K562 (cell line): ENCODE results near the gene MMP19. TPM values are rescaled to one million over a fixed set of nuclear protein-coding genes. Genes with fewer than 3 reads are reported as not detected.

Experiments used
- ATAC-seq: fragments of 200-7000 bp; cut with Tn5 transposase; 3 replicates; pipeline ENCODE4 v1.9.1; 2020; ENCODE audit warnings: moderate library complexity
- BruUV-seq: library from RNA; stranded (reverse); fragments of 400-500 nt; replicated peaks from 2 replicates; lab custom pipeline; 2021; lab: Mats Ljungman, UMichigan
- CTCF ChIA-PET: fragments of 300-600 bp; formaldehyde crosslinking; extraction: SDS; loops from one replicate; lab custom pipeline; 2021; ENCODE audit warnings: low intra/inter-chr PET ratio; lab: Yijun Ruan, JAX
- POLR2A ChIA-PET: fragments of 300-600, 350-650 bp; sonication (Branson Sonifier 250); formaldehyde crosslinking; extraction: SDS; loops from one replicate; lab custom pipeline; 2021; ENCODE audit warnings: antibody characterized with exemption, inconsistent platforms; lab: Yijun Ruan, JAX
- DNase-seq, 4 experiments: peaks; one replicate each; pipeline versions ENCODE4 v3.0.0 to v3.0.0-alpha.2; 2011 to 2018; ENCODE audit warnings: low spot score in 3 of 4, mixed read lengths in 3 of 4; ENCODE audit errors: extremely low read depth in 1 of 4
- FAIRE-seq: peaks from 2 replicates; lab custom pipeline; 2011; peaks lifted over from hg19 to GRCh38; lab: Jason Lieb, UNC
- H2AFZ ChIP-seq: 2 replicates; pipeline ENCODE4 v1.6.0; 2011; ENCODE audit warnings: low read depth, low read length, control low read depth, inconsistent platforms
- H3K27ac ChIP-seq: fragments of 200-600 bp; 3 replicates; pipeline ENCODE4 v1.8.0; 2011; ENCODE audit warnings: low read depth, mild to moderate bottlenecking, control low read depth, inconsistent platforms, low read length, moderate library complexity, mixed read lengths; ENCODE audit errors: extremely low read depth
- H3K27me3 ChIP-seq, 2 experiments: fragments of 300-600 bp in 1 of 2; 2 replicates in 1 of 2; 3 replicates in 1 of 2; pipeline versions ENCODE4 v1.6.0 to v1.8.0; 2011; ENCODE audit warnings: inconsistent platforms in 2 of 2, low read length in 2 of 2, mild to moderate bottlenecking in 1 of 2, mixed read lengths in 1 of 2, moderate library complexity in 1 of 2; ENCODE audit not compliant: control insufficient read depth in 2 of 2, insufficient read depth in 2 of 2
- H3K36me3 ChIP-seq: fragments of 300-600 bp; 3 replicates; pipeline ENCODE4 v1.8.0; 2011; ENCODE audit warnings: mild to moderate bottlenecking, low read length, inconsistent platforms; ENCODE audit not compliant: control insufficient read depth, insufficient read depth
- H3K4me1 ChIP-seq, 2 experiments: fragments of 200-600 bp in 1 of 2; replicated peaks in 1 of 2; 2 replicates in 1 of 2; 3 replicates in 1 of 2; pipeline versions ENCODE4 v1.5.1 to v1.8.0; 2011; ENCODE audit warnings: inconsistent platforms in 2 of 2, low read length in 2 of 2, mild to moderate bottlenecking in 1 of 2, mixed read lengths in 1 of 2, moderate library complexity in 1 of 2; ENCODE audit not compliant: control insufficient read depth in 2 of 2, insufficient read depth in 2 of 2
- H3K4me2 ChIP-seq: 2 replicates; pipeline ENCODE4 v1.6.1; 2011; ENCODE audit warnings: low read length, control low read depth, inconsistent platforms, mixed read lengths; ENCODE audit not compliant: insufficient read depth
- H3K4me3 ChIP-seq: fragments of 200-600 bp; sonication (generic), shearing (Covaris generic); 2 replicates; pipeline ENCODE4 v1.5.1; 2016; ENCODE audit warnings: control low read depth, inconsistent platforms
- H3K79me2 ChIP-seq: fragments of 200-600 bp; 3 replicates; pipeline ENCODE4 v1.8.0; 2011; ENCODE audit warnings: low read length, inconsistent platforms; ENCODE audit not compliant: control insufficient read depth, insufficient read depth
- H3K9ac ChIP-seq, 2 experiments: 2 replicates each; pipeline versions ENCODE4 v1.6.0 to v1.6.1; 2011; ENCODE audit warnings: low read depth in 2 of 2, low read length in 2 of 2, control low read depth in 1 of 2, inconsistent platforms in 1 of 2, mild to moderate bottlenecking in 1 of 2, mixed read lengths in 1 of 2; ENCODE audit not compliant: insufficient read depth in 1 of 2
- H3K9me1 ChIP-seq: one replicate; pipeline ENCODE4 v1.6.0; 2011; ENCODE audit warnings: inconsistent platforms, mild to moderate bottlenecking, low read length, moderate library complexity; ENCODE audit not compliant: control insufficient read depth, insufficient read depth
- H3K9me3 ChIP-seq: replicated peaks from 2 replicates; pipeline ENCODE4 v1.5.1; 2011; ENCODE audit warnings: low read depth, low read length, inconsistent platforms; ENCODE audit not compliant: control insufficient read depth, insufficient read depth
- H4K20me1 ChIP-seq: replicated peaks from 2 replicates; pipeline ENCODE4 v1.6.1; 2011; ENCODE audit warnings: low read length, inconsistent platforms, mixed read lengths; ENCODE audit not compliant: control insufficient read depth, insufficient read depth
- C11orf30 ChIP-seq: fragments of 450-650 bp; IDR thresholded peaks from 2 replicates; pipeline ENCODE4 v1.6.1; 2016; ENCODE audit warnings: low read depth, mild to moderate bottlenecking
- CREB3 ChIP-seq: fragments of 450-650 bp; conservative IDR thresholded peaks from 2 replicates; pipeline ENCODE4 v1.6.1; 2016; ENCODE audit warnings: missing genetic modification characterization, low read depth, mild to moderate bottlenecking, missing compliant biosample characterization, moderate library complexity
- ELK1 ChIP-seq: sonication (generic); formaldehyde crosslinking; IDR thresholded peaks from 2 replicates; pipeline ENCODE4 v1.8.1; 2022; ENCODE audit warnings: missing genetic modification reagents
- MAFF ChIP-seq: IDR thresholded peaks from 2 replicates; pipeline ENCODE4 v1.6.1; 2012; ENCODE audit warnings: low read length, improper control_type of control experiment
- MAFG ChIP-seq: fragments of 450-650 bp; conservative IDR thresholded peaks from 2 replicates; pipeline ENCODE4 v1.6.1; 2016; ENCODE audit warnings: missing genetic modification characterization, missing compliant biosample characterization
- MAFK ChIP-seq: IDR thresholded peaks from 2 replicates; pipeline ENCODE4 v1.6.1; 2011; ENCODE audit warnings: low read length, improper control_type of control experiment
- NONO ChIP-seq, 2 experiments: fragments of 200-400 bp in 1 of 2; fragments of 450-650 bp in 1 of 2; formaldehyde crosslinking in 1 of 2; IDR thresholded peaks; 2 replicates each; pipeline ENCODE4 v1.6.1; 2017; ENCODE audit warnings: low read depth in 2 of 2, mild to moderate bottlenecking in 2 of 2, moderate library complexity in 2 of 2, low read length in 1 of 2
- ZFPM2 ChIP-seq: fragments of 250-450 bp; sonication (Bioruptor Pico); IDR thresholded peaks from 2 replicates; pipeline ENCODE4 v1.5.1; 2022; ENCODE audit warnings: mild to moderate bottlenecking
- ZNF316 ChIP-seq: fragments of 450-650 bp; IDR thresholded peaks from 2 replicates; pipeline ENCODE4 v1.6.1; 2016
- WGBS: fragments of 100-300 bp; shearing (Covaris generic); methylation state at CpG from one replicate; pipeline ENCODE4 v1.1.6; 2016; ENCODE audit warnings: low coverage, mixed read lengths; ENCODE audit not compliant: insufficient coverage; ENCODE audit errors: missing lambda C conversion rate; 5-methylcytosine and 5-hydroxymethylcytosine counted together
- in situ Hi-C: fragments of 300-500 bp; cut with MboI; formaldehyde crosslinking; loops from 4 replicates; pipeline ENCODE4 v1.15.0; 2018; ENCODE audit warnings: inconsistent platforms, mixed read lengths
- intact Hi-C: fragments of 100-400 bp; cut with micrococcal nuclease; formaldehyde crosslinking; loops from 2 replicates; pipeline ENCODE4 v1.14.2; 2022
- polyA plus RNA-seq, 8 experiments: library from polyadenylated mRNA; depleted of rRNA in 4 of 8; stranded (reverse) in 5 of 8; unstranded in 3 of 8; fragments of >200 nt; fragmentation: Nextera tagmentation in 2 of 8; fragmentation: Illumina TruSeq in 1 of 8; extraction: Ambion mirVana in 2 of 8; extraction: Trizol in 1 of 8; gene quantifications; 2 replicates each; pipeline versions ENCODE4 v1.2.1 to v1.2.3, GENCODE V29; 2011 to 2014; ENCODE audit warnings: inconsistent platforms in 1 of 8, missing spikeins in 1 of 8
- total RNA-seq, 7 experiments: library from RNA; depleted of rRNA in 6 of 7; stranded (reverse); fragments of >200 nt in 6 of 7; fragmentation: Illumina TruSeq in 2 of 7; extraction: Trizol in 2 of 7; gene quantifications; 2 replicates each; pipeline versions ENCODE4 v1.2.1 to v1.2.3, GENCODE V29; 2011 to 2021; ENCODE audit warnings: low replicate concordance in 1 of 7

The MMP19 gene
- total and polyA plus RNA-seq, 9 of the 15 experiments (the other 6 are each of a cell fraction or from before 2014, with no cell fraction given), result 0.14 to 1.6 (median 0.66) TPM

DNA sequence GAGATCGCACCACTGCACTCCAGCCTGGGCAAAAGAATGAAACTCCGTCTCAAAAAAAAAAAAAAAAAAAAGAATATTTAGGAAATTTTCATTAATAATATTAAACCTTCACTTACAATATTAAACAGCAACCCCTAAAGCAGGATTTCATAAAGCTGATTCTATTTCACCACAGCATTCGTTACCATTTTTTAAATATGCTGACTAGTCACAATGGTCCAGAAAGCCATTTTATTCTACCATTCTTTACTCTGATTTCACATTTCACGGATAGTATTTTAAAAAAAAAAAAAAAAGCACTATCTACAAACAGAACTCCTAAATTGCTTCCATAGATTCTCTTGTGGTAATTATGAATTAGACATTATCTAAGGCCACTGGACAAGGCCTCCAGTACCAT, 52.8 kb downstream of the MMP19 start:
- Histone ChIP-seq H3K9me1 (no peaks in the 10 kb centered on the region), H3K9ac (no peak overlapping the region), H3K4me1 (no peaks in the 10 kb centered on the region), H3K79me2 (peaks cover 5% of the 10 kb centered on the region; the same call in 1 of the 3 replicates), H3K4me3 (no peak overlapping the region), H3K9me3 (no peaks in the 10 kb centered on the region), H4K20me1 (no peaks in the 10 kb centered on the region), H2AFZ (no peak overlapping the region), H3K36me3 (peaks cover 91% of the 10 kb centered on the region), H3K27ac (no peak overlapping the region), H3K4me2 (no peak overlapping the region), H3K27me3 (no peaks in the 10 kb centered on the region)
- WGBS, result 74% methylated on average over 2 of the region's 4 CpGs
- FAIRE-seq (no peak), DNase-seq (no peak), ATAC-seq (no peak)
- ChIA-PET CTCF (no interaction called here), POLR2A (interaction anchor here (1.2 to 1.6 kb wide), 2 partner anchors 11 to 22 kb away, joined by 3 to 4 read pairs; no protein-coding TSS in a partner anchor)
- BruUV-seq, result no TSS peak
- TF ChIP-seq C11orf30, result peak; percentile 70
- TF ChIP-seq MAFG (tag), result peak; percentile 58
- peak; percentile 85 for TF ChIP-seq MAFK
- TF ChIP-seq ELK1, result no peak
- no peak for TF ChIP-seq CREB3 (tag)
- peak; percentile 90 for TF ChIP-seq ZNF316
- TF ChIP-seq MAFF, result peak; percentile 77
- TF ChIP-seq NONO (IDR thresholded peaks at IDR 0.05; ENCODE audit: low read depth in 2 of 2, low read length in 1 of 2), result no peak
- TF ChIP-seq ZFPM2 (CRISPR knock-in tag), result no peak
- intact Hi-C loops (no loop called here), in situ Hi-C loops (no loop called here)
